ENCODE measurements around the gene EIF3I.
"Not testable (repeated sequence)": the region's sequence is repeated elsewhere in the genome, so short reads cannot be mapped to it uniquely, and the experiment has no call there.

DNA sequence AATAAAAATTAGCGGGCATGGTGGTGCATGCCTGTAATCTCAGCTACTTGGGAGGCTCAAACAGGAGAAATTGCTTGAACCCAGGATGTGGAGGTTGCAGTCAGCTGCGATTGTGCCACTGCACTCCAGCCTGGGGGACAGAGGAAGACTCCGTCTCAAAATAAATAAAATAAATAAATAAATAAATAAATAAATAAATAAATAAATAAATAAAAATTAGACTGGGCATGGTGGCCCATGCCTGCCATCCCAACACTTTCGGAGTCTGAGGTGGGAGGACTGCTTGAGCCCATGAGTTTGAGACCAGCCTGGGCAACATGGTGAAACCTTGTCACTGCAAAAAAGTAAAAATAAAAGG, 41.0 kb downstream of the EIF3I start:
- TF ChIP-seq, protein P1, sequence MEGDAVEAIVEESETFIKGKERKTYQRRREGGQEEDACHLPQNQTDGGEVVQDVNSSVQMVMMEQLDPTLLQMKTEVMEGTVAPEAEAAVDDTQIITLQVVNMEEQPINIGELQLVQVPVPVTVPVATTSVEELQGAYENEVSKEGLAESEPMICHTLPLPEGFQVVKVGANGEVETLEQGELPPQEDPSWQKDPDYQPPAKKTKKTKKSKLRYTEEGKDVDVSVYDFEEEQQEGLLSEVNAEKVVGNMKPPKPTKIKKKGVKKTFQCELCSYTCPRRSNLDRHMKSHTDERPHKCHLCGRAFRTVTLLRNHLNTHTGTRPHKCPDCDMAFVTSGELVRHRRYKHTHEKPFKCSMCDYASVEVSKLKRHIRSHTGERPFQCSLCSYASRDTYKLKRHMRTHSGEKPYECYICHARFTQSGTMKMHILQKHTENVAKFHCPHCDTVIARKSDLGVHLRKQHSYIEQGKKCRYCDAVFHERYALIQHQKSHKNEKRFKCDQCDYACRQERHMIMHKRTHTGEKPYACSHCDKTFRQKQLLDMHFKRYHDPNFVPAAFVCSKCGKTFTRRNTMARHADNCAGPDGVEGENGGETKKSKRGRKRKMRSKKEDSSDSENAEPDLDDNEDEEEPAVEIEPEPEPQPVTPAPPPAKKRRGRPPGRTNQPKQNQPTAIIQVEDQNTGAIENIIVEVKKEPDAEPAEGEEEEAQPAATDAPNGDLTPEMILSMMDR (IDR thresholded peaks at IDR 0.05) = not testable (repeated sequence)
- TF ChIP-seq POLR2A, EP300 (IDR thresholded peaks at IDR 0.05): not testable (repeated sequence)

Data from tibial nerve (tissue), 4 donors.